Upper lobe of left lung (tissue), 6 donors: Measurements from ENCODE around the gene CPVL. TPM values are rescaled to one million over a fixed set of nuclear protein-coding genes. Genes with fewer than 3 reads are reported as not detected.

ENCODE experiments used
- ATAC-seq, 2 donors: fragments of 200-7000 bp; cut with Tn5 transposase; one replicate each; pipeline ENCODE4 v1.9.1; 2022; ENCODE audit warnings: mild to moderate bottlenecking in 2 of 2, moderate library complexity in 2 of 2; ENCODE audit not compliant: low FRiP score in 2 of 2
- DNase-seq, 2 donors: peaks; one replicate each; pipeline ENCODE4 v3.0.0-alpha.2; 2019 to 2020
- H3K27ac ChIP-seq, 4 donors: fragments of 200-600 bp; sonication (generic); one replicate each; pipeline ENCODE4 v1.5.1; 2016 to 2019
- H3K27me3 ChIP-seq, 4 donors: fragments of 200-600 bp; sonication (generic); one replicate each; pipeline ENCODE4 v1.5.1; 2017 to 2019
- H3K36me3 ChIP-seq, 4 donors: fragments of 200-600 bp; sonication (generic); one replicate each; pipeline ENCODE4 v1.5.1; 2016 to 2019
- H3K4me1 ChIP-seq, 4 donors: fragments of 200-600 bp; sonication (generic); one replicate each; pipeline ENCODE4 v1.5.1; 2018 to 2019
- H3K4me3 ChIP-seq, 4 donors: fragments of 200-600 bp; sonication (generic); one replicate each; pipeline ENCODE4 v1.5.1; 2017 to 2019; ENCODE audit warnings: mild to moderate bottlenecking in 2 of 4, moderate library complexity in 1 of 4
- H3K9me3 ChIP-seq, 4 donors: fragments of 200-600 bp; sonication (generic); one replicate each; pipeline ENCODE4 v1.5.1; 2018 to 2019
- CTCF ChIP-seq, 6 experiments: fragments of 450-650 bp in 4 of 6; fragments of 200-600 bp in 2 of 6; sonication (generic) in 2 of 6; IDR thresholded peaks; one replicate each; pipeline ENCODE4 v1.5.1; 2016 to 2019; ENCODE audit warnings: antibody characterized with exemption in 6 of 6
- EP300 ChIP-seq, 4 donors: sonication (generic); formaldehyde crosslinking; IDR thresholded peaks; one replicate each; pipeline ENCODE4 v1.5.1; 2017; ENCODE audit warnings: antibody characterized with exemption in 4 of 4, control low read depth in 2 of 4
- POLR2A ChIP-seq, 4 donors: fragments of 450-650 bp; IDR thresholded peaks; one replicate each; pipeline ENCODE4 v1.5.1; 2016 to 2017; ENCODE audit warnings: antibody characterized with exemption in 4 of 4, mild to moderate bottlenecking in 2 of 4
- POLR2AphosphoS5 ChIP-seq, 2 donors: sonication (generic); formaldehyde crosslinking; IDR thresholded peaks; one replicate each; pipeline ENCODE4 v1.5.1; 2017; ENCODE audit warnings: antibody characterized with exemption in 2 of 2
- WGBS, 2 donors: methylation state at CpG; one replicate each; pipeline ENCODE4 v1.1.5; 2017 to 2018; 5-methylcytosine and 5-hydroxymethylcytosine counted together
- total RNA-seq, 6 donors: library from RNA; depleted of rRNA in 4 of 6; stranded (reverse); fragments of >200 nt in 4 of 6; gene quantifications; one replicate each; pipeline versions ENCODE4 v1.1.0 to v1.2.1, GENCODE V29; 2016 to 2021
- donor health status: DM: no; HTN: no; CAD: no; lungs with moderate emphysema.
- donor health status: DM: no; HTN: yes; CAD: no; lungs with severe emphysema.

CPVL gene
- total RNA-seq, 6 donors from 2014 or later, result 4.6 to 47.4 (median 23.2) TPM

GRCh38 chr7:28956608-28957063 is 189.7 kb downstream of the CPVL start:
- Histone ChIP-seq H3K4me1 (peaks cover 31 to 55% (median 38%) of the 10 kb centered on the region in 4 donors), H3K4me3 (peak overlapping the region; percentile 35 to 60 (median 50)), H3K36me3 (no peaks in the 10 kb centered on the region), H3K9me3 (no peaks in the 10 kb centered on the region), H3K27ac (peak overlapping the region in 3 of 4 donors; percentile 59 to 63 (median 62)), H3K27me3 (peaks cover 0 to 33% (median 21%) of the 10 kb centered on the region in 4 donors)
- peak; percentile 73 to 89 for DNase-seq
- ATAC-seq, result peak; percentile 54 to 81
- TF ChIP-seq CTCF (IDR thresholded peaks at IDR 0.05), result peak; percentile 22 to 74 (median 49)
- TF ChIP-seq POLR2AphosphoS5 (IDR thresholded peaks at IDR 0.05), result no peak
- TF ChIP-seq POLR2A (IDR thresholded peaks at IDR 0.05), result no peak
- TF ChIP-seq EP300 (IDR thresholded peaks at IDR 0.05), result no peak
- 0 to 4% methylated on average over 14 to 19 of the region's 39 CpGs for WGBS, 2 donors

GRCh38 chr7:28955718-28956607 is 190.4 kb downstream of the CPVL start:
- Histone ChIP-seq H3K27me3 (peaks cover 0 to 33% (median 21%) of the 10 kb centered on the region in 4 donors), H3K4me3 (peak overlapping the region; percentile 35 to 60 (median 50)), H3K4me1 (peaks cover 31 to 51% (median 38%) of the 10 kb centered on the region in 4 donors), H3K36me3 (no peaks in the 10 kb centered on the region), H3K27ac (peak overlapping the region; percentile 59 to 63 (median 60)), H3K9me3 (no peaks in the 10 kb centered on the region)
- DNase-seq (peak; percentile 78 to 96), ATAC-seq (peak; percentile 76)
- no peak for TF ChIP-seq EP300 (IDR thresholded peaks at IDR 0.05)
- TF ChIP-seq POLR2A (IDR thresholded peaks at IDR 0.05), result no peak
- TF ChIP-seq POLR2AphosphoS5 (IDR thresholded peaks at IDR 0.05), result peak in 1 of 2 donors; percentile 7
- TF ChIP-seq CTCF (IDR thresholded peaks at IDR 0.05), result peak; percentile 52 to 95 (median 88)
- WGBS, 2 donors, result 0 to 3% methylated on average over 2 to 8 of the region's 104 CpGs

- no peak for DNase-seq
- Histone ChIP-seq H3K36me3 (no peaks in the 10 kb centered on the region), H3K9me3 (no peaks in the 10 kb centered on the region), H3K27ac (peak overlapping the region in 3 of 4 donors; percentile 44 to 63 (median 62)), H3K27me3 (peaks cover 0 to 33% (median 21%) of the 10 kb centered on the region in 4 donors), H3K4me1 (peaks cover 31 to 44% (median 38%) of the 10 kb centered on the region in 4 donors), H3K4me3 (peak overlapping the region in 3 of 4 donors; percentile 35 to 60 (median 60))
- ATAC-seq, result no peak
- 43 to 61% methylated on average over 6 to 19 of the region's 22 CpGs for WGBS, 2 donors
- TF ChIP-seq EP300 (IDR thresholded peaks at IDR 0.05), result no peak
- no peak for TF ChIP-seq POLR2A (IDR thresholded peaks at IDR 0.05)
- TF ChIP-seq CTCF (IDR thresholded peaks at IDR 0.05), result no peak
Measured at GRCh38 chr7:28955356-28955717, 191.0 kb downstream of the CPVL start.

GRCh38 chr7:28954946-28955345 is 191.4 kb downstream of the CPVL start:
- DNase-seq (no peak), ATAC-seq (no peak)
- TF ChIP-seq POLR2AphosphoS5 (IDR thresholded peaks at IDR 0.05) (no peak), EP300 (IDR thresholded peaks at IDR 0.05) (no peak), CTCF (IDR thresholded peaks at IDR 0.05) (no peak), POLR2A (IDR thresholded peaks at IDR 0.05) (no peak)
- Histone ChIP-seq H3K27me3 (peaks cover 0 to 33% (median 21%) of the 10 kb centered on the region in 4 donors), H3K9me3 (no peaks in the 10 kb centered on the region), H3K4me1 (peaks cover 31 to 41% (median 38%) of the 10 kb centered on the region in 4 donors), H3K4me3 (peak overlapping the region in 1 of 4 donors; percentile 60), H3K27ac (no peak overlapping the region), H3K36me3 (no peaks in the 10 kb centered on the region)
- WGBS, 2 donors, result 62 to 66% methylated on average over 5 of the region's 5 CpGs
